Activated CD4-positive, alpha-beta T cell treated with anti-CD3 and anti-CD28 coated beads for 24 hours (primary cell): ENCODE measurements around the gene RFX4.

Experiments
- DNase-seq, 2 donors: peaks; one replicate each; pipeline ENCODE4 v3.0.0-alpha.2; 2020; ENCODE audit warnings: low read depth in 2 of 2

The RFX4 gene

DNA sequence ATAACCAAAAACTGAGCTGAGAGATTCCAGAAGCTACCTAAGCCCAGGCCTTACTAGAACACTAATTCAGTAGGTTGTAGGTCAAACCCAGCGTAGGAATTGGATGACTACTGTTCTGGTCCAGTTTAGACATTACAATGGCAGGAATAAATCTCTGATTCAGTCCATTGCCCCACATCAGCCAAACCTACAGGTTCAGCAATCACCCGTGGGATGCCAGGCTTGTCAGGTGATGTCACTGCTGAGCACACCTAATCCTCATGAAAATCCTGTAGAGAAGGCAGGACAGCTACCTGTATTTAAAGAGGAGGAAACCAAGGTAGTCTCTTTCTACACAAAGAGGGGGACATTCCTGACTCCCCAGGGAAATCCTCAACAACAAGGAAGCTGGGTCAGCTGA is 63.7 kb downstream of the RFX4 start:
- DNase-seq = no peak

DNA sequence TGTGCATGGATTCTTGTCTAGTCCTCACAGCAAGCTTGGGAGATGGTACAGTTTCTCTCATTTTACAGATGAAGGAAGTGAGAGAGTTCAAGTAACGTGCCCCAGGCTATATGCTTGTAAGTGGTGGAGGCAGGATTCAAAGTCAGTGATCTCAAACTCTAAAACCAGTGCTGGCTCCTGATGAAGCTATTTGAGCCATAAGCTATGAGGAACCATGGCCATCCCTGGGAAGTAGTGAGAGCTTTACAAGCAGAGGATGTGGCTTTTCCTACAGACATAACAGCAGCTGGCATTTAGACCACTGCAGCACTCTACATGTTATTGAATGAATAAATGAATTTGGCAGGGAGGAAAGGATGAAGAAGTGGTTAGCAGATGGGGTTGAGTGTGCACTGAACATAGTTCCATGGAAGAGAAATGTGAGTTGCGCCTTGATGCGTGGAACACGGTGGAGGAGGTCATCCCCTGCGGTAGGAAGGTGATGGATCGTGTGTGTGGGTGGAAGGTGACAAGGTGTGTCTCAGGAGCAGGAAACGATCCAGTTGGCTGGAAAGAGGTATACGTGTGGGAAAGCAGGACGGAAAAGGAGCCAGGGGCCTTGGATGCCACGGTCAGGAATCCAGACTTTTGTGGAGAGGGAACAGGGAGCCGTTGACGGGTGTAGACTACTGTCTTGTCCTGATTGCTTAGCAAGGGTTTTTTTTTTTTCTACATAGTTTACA is 65.2 kb downstream of the RFX4 start:
- no peak for DNase-seq

DNA sequence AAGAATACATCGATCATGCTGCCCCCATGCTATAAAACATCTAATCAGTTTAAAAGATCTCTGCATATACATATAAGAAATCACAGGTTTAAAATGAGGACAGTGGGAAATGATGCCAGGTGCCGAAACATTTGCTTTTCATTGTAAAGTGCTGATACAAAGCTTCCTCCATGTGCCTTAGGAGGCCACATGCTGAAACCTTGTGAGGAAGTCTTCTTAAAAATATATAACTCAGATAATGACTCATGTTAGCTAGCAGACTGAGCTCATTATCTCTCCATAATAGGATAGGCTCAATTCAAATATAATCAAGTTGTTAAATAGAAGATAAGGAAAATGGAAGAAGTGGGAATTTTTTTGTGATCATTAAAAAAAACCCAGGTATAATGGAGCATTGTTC is 65.9 kb downstream of the RFX4 start:
- DNase-seq = no peak

DNA sequence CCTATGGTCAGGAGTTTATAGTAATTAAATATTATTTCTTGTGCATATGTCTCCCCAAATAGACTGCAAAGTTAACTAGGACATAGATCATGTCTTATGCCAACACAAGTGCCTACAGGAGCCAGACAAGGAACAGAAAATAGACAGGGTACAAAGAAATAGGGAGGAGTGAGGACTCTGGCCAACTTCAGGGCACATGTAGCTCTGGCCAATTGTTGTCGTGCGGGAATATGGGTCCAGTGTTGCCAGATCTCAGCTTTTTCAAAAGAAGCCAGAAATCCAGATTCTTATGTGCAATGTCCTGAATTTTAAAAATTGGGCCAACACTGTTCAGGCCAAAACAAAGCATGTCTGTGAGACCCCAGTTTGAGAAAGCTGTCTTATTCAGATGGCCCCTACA is 68.7 kb downstream of the RFX4 start:
- DNase-seq = no peak

DNA sequence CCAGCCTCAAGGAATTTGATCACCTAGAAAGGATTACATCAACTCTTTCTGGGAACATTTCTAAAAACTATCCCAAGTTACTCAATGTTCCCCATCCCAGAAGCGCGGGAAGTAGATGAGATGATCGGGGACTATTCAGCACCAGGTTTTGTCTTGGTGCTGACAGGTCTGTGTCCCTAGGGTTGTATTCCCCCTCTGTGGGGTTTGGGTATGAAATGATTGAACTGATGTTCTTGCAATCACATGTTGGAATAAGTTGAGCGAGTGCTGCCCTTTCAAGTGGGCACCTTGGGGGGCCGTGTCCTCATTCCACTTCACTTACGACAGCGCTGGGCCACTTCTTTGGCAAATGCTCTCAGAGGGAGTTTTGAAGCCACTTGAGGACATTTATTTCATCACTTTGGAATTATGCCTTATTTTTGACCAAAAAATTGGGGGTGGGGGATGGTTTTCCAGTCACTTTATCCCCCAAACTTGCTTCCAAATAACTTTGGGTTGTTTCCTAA is 69.8 kb downstream of the RFX4 start:
- no peak for DNase-seq

DNA sequence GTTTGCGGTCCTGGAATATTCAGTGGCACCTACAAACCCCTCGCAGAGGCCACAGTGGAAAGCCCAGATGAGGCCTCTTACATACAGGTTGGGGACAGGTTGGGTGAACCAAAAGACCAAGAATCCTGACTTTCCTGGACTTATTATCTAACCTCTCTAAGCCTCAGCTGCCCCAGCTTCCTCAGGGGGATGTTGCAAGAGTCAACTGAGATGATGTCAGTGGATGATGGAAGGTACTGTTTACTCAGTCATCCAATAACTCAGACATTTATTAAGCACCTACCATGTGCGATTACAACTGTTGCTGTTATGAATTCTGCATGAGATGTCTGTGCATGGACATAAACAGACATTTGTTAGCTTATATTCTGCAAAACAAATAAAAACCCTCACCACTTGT is 72.8 kb downstream of the RFX4 start:
- DNase-seq = no peak

DNA sequence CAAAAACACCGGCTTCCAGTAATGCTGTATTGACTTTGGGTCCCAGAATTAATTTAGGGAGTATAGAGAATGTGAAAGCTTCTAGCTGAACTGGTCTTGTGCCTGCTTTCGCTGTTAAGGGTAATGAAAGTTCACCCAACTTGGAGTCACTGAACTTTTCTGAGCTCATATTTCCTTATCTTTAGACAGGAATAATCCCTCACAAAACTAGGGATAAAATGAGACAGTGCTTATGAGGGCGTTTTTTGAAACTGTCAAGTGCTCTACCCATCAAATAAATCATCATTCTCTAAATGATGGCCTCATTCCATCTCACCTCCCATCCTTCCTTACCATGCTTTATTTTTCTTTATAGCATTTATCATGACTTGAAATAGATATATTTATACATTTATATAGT is 74.7 kb downstream of the RFX4 start:
- no peak for DNase-seq

DNA sequence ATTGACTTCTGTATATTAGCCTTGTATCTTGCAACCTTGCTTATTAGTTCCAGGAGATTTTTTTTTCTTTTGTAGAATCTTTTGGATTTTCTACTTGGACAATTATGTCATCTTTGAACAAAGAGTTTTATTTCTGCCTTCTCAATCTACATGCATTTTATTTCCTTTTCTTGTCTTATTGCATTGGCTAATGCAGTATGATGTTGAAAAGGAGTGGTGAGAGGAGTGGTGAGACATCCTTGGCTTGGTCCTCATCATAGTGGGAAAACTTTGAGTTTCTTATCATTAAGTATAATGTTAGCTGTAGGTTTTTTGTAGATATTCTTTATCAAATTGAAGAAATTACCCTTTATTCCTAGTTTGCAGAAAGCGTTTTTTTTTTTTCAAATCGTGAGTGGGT is 80.6 kb downstream of the RFX4 start:
- no peak for DNase-seq

DNA sequence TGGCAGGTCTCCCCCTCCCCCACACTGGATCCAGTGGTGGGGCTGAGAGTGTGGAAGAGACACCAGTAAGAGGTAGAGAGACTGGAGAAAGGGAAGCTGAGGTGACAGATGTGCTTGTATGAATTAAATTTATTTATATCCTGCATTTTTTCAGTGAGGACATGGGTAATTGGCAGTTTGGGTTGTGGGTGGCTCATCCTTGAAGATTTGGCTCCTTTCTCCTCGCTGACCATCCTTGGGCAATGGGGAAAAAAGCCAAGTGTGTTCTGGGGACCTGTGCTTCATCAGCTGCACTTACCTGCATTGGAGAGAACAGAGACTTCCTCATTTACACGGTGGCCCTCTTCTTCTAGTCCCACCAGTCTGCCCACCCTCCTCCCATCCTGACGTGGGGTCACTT is 86.4 kb downstream of the RFX4 start:
- no peak for DNase-seq

DNA sequence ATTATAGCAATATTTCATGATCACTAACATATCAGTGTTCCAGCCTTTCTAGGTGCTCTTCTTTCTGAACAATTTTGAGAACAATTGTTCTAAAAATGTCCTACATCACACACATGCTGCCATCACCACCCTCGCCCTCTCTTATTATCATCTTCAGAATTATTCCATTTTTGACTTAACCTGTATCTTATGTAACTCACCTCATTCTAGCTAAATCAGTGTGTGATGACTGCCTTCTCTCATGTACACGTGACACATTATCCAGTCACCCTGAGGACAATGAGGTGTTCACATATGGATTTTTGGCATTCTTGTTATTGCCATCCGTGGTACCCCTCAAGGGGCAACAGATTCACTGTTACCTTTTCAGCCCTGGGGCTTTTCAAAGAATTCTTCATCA is 87.3 kb downstream of the RFX4 start:
- no peak for DNase-seq

DNA sequence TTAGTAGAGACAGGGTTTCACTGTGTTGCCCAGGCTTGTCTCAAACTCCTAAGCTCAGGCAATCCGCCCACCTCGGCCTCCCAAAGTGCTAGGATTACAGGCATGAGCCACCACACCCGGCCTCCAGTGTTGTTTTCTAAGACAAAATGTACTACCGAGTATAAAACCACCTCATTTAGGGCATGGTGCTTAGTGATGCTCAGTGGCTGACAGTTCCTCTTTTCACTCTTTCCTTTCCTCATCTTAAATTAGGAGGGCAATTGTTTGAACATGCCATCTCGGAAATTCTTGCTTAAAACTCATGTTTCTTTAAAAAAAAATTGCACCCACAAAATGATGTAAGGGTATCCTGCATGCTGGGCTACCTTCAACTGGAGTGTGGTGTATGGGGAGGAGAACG is 89.0 kb downstream of the RFX4 start:
- DNase-seq = no peak

DNA sequence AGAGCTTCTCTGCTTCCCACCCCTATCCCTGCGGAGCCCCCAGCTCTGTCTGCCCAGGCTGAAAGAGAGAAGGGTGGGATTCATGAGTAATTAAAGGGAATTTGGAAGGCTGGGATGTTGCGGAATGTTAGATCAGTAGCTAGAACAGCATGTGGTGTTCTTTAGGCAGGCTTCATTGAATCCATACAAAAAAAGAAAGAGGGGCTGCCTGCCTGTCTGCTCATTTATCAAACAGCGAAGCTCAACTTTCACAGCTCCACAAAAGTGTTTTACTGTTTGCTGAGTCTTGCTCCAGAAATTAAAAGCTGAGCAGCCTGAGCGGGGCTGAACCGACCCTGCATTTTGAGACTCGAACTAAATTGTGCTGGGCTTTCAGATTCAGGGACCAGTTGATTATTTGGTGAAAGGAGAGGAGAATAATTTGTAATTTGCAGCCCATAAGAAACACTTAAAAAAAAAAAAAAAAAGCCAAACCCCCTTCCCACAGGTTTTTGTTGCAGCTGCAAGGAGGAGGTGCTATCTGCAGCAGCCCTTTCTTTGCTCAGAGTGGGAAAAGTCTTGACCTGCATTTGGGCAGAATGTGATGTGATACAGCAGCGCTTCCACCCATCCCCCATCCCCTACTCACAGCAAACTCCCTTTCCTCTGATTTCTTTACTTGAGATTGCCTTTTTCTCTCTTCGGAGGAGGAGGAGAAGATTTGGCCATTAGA is 89.7 kb downstream of the RFX4 start:
- no peak for DNase-seq

DNA sequence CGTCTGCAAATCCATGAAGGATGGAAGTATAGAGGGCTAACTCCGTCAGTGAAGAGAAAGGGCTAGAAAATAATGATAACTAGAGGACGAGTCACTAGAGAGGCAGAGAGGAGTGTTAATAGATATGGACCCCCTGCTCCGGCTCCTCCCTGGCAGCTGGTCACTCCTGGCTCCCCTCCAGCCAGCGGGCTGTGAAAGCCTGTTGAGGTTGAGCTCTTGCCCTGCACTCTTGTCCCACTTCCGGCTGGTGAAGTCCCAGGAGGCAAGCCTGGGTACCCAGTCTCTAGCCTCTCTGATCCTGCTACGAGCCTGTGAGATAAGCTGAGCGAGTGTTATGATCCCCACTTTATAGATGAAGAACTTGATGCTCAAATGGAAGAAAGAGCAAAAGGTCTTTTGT is 90.3 kb downstream of the RFX4 start:
- DNase-seq = no peak

DNA sequence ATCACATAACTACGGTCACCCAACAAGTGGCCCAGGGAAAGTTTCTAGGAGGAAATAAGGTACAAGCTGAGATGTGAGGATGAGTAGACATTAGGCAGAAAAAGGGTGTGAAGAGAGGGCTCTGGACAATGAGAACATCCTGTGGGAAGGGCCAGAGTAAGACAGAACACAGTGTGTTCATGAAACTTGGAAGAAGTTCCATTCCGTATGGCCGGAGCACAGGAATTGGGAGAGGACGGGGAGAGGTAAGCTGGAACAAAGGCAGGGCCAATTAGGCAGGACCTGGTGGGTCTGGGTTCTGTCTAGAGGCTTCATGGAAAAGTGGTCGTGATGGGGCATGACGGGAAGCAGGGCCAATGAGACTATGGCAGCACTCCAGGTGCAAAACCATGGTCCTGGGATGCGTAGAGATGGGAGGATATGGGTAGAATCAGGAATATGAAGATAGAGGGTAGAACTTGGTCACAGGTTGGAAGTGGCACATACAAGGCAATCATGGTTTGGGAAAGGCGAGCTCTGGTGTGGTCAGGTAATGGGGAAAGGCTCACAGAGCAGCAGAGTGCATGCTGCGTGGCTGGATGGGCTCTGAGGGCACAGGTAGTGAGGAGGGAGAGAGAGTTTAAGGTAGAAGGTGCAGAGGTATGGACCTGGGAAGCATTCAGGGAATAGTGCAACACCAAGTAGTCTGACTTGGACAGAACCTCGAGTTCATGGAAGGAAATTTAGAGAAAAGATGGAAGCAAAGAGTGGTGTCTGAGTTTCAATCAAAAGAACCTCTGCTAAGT is 93.0 kb downstream of the RFX4 start:
- no peak for DNase-seq

DNA sequence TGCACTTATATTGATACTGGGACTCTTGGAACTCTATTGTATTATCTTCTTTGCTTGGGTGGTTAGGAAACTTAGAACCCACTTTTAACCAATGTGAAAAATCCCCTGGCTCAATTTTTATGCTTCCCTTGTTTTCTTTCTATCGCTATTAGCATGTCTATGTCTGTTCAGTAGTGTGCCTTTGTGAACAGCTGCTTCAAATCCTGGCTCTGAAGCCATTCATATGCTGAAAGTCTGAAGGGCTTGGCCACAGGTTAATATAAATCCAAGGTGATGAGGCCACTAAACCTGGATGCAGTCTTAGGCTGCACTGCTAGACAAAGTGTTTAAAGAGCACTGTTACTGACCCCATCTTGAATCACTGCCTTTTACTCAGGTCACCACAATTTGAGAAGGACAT is 96.8 kb downstream of the RFX4 start:
- DNase-seq = no peak

DNA sequence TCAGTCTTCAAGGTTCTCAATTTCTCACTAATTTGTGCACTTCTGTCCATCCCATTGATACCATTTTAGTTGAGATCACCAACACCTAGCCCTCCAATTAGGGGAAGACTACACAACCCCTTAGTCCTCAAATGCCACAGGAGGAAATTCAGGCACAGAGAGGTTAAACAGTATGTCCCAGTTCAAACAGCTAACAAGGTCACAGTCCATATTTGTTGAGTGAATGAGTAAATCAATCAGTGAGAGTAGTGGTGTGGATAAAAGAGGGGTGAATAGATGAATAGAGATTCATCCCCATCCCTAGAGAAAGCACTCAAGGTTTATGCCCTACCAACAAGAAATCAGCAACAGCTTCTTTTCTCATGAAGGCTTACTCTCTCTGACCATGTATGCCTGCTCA is 97.5 kb downstream of the RFX4 start:
- DNase-seq = no peak

DNA sequence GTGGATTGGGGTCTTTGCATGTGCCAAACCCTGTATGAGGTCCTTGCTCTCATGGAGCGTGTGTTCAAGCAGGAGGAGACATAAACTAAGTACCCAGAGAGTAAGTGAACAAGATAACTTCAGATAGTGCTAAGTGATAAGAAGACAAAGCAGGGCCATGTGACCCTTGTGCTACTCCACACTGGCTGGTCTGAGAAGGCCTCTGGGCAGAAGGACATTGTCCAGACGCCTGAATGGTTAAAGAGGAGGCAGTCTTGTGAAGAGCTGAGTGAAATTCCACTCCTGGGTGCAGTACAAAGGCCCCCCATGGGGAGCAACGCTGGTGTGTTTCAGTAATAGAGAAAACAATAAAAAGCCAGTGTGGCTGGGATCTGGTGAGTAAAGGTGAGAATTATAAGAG is 98.4 kb downstream of the RFX4 start:
- DNase-seq = no peak

DNA sequence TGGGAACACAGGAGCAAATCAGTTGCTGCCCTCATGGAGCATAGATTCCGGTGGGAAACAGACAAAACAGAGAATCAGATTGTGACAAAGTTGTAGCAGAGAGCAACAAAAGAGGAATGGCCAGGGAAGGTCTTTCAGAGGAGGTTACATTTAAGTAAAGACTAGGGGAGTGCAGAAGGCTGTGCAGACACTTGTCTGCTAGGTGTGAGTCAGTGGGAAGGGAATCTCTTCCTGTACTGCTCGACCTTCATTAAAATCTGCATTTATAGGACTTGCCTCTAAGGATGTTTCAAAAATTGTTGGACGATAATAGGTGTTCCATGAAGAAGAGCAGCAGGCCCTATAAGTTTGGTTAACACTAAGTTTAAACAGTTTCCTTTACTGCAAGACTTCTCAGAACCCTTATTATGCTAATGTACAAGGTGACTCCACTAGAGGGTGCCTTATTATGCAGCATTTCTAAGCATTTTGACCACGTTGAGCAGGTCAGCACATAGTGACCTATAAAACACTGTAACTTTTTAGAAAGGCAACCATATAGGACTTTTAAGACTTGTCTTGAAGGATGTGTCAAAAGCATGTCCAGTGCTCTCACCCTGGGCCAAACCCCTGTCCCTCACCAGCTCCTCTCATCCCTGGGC is 99.9 kb downstream of the RFX4 start:
- DNase-seq = no peak

DNA sequence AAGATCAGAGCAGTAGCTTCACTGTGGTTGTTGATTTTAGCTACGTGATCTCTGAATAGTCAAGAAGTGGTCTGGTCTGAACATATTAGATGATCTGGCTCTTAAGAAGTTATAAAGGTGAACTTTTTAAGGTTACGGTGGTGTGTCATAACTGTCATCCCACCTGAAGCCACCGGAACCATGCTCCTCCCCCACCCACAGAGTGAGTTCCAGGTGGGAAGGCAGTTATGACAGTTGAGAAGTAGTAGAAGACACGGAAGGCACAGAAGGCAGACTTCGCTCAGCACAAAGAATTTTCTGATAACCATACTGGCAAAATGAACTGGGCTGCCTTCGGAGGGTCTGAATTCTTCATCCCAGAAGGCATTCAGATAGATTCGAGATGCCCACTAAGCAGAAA is 101.7 kb downstream of the RFX4 start:
- DNase-seq = no peak

DNA sequence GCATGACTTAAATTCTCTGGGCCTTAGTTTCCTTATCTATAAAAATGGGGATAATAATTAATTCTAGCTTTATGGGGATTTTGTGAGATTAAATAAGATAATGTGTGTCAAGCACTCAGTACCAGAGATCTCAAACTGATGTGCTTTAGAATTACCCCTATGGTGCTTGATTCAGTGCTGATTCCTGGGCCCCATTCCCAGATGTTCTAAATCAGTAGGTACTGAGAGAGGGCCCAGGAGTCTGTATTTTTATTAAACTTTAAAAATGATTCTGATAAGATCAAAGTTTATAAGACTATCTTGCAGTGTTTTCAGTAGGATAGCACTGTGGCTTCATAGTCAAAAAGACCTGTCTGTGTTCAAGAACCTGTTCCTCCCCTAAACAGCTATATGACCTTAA is 102.6 kb downstream of the RFX4 start:
- DNase-seq = no peak

DNA sequence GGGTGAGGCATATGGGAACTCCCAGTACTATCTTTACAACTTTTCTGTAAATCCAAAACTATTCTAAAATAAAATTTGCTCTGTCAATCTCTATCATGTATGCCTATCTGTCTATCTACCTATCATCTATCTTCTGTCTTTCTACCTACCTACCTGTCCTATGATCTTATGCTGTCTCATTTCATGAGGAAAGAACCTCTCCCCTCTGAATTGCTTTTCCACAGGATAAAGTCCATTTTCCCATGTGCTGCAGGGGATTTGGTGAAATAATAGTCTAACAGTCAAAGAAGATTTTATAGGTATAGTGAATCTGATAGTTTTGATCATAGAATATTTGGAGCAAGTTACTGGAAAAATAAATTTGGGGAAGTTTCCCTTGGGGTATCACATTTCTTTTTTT is 104.9 kb downstream of the RFX4 start:
- DNase-seq = no peak

DNA sequence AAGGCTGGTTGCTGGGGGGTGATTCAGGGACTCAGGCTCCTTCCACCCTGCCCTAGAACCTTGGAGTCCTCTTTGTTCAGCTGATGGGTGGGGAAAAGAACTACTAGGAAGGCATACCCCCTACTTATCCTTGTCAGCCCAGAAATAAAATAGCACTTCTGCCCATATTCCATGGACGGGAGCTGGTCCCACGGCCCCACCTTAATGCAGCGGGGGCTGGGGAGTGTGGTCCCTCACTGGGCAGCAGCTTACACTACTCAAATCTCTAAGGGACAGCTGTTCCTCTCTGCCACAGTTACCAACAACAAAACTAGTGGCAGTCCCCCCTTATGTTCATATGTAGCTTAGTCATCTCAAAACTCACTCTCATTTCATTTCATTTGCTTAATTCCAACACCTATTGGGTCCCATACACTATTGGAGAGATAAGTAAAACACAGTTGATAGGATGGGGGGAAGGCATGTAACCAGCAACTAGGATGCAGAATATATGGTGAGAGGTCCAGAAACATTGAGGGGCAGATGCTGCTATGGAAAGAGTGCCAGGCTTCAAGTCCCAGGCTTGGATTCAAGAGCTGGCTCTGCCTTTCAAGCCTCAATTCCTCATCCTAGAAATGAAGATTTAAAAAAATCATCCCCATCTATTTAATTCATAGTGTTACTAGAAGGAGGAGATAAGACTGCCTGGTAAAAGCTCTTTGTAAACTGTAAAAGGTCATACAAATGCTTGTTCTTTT is 107.9 kb downstream of the RFX4 start:
- no peak for DNase-seq
